K562 (cell line): Measurements from ENCODE around the gene AFDN. TPM values are rescaled to one million over a fixed set of nuclear protein-coding genes. Genes with fewer than 3 reads are reported as not detected.

Source experiments
- ATAC-seq: fragments of 200-7000 bp; cut with Tn5 transposase; 3 replicates; pipeline ENCODE4 v1.9.1; 2020; ENCODE audit warnings: moderate library complexity
- BruUV-seq: library from RNA; stranded (reverse); fragments of 400-500 nt; replicated peaks from 2 replicates; lab custom pipeline; 2021; lab: Mats Ljungman, UMichigan
- CTCF ChIA-PET: fragments of 300-600 bp; formaldehyde crosslinking; extraction: SDS; loops from one replicate; lab custom pipeline; 2021; ENCODE audit warnings: low intra/inter-chr PET ratio; lab: Yijun Ruan, JAX
- POLR2A ChIA-PET: fragments of 300-600, 350-650 bp; sonication (Branson Sonifier 250); formaldehyde crosslinking; extraction: SDS; loops from one replicate; lab custom pipeline; 2021; ENCODE audit warnings: antibody characterized with exemption, inconsistent platforms; lab: Yijun Ruan, JAX
- DNase-seq, 4 experiments: peaks; one replicate each; pipeline versions ENCODE4 v3.0.0 to v3.0.0-alpha.2; 2011 to 2018; ENCODE audit warnings: low spot score in 3 of 4, mixed read lengths in 3 of 4; ENCODE audit errors: extremely low read depth in 1 of 4
- FAIRE-seq: peaks from 2 replicates; lab custom pipeline; 2011; peaks lifted over from hg19 to GRCh38; lab: Jason Lieb, UNC
- H2AFZ ChIP-seq: 2 replicates; pipeline ENCODE4 v1.6.0; 2011; ENCODE audit warnings: low read depth, low read length, control low read depth, inconsistent platforms
- H3K27ac ChIP-seq: fragments of 200-600 bp; 3 replicates; pipeline ENCODE4 v1.8.0; 2011; ENCODE audit warnings: low read depth, mild to moderate bottlenecking, control low read depth, inconsistent platforms, low read length, moderate library complexity, mixed read lengths; ENCODE audit errors: extremely low read depth
- H3K27me3 ChIP-seq, 2 experiments: fragments of 300-600 bp in 1 of 2; 2 replicates in 1 of 2; 3 replicates in 1 of 2; pipeline versions ENCODE4 v1.6.0 to v1.8.0; 2011; ENCODE audit warnings: inconsistent platforms in 2 of 2, low read length in 2 of 2, mild to moderate bottlenecking in 1 of 2, mixed read lengths in 1 of 2, moderate library complexity in 1 of 2; ENCODE audit not compliant: control insufficient read depth in 2 of 2, insufficient read depth in 2 of 2
- H3K36me3 ChIP-seq: fragments of 300-600 bp; 3 replicates; pipeline ENCODE4 v1.8.0; 2011; ENCODE audit warnings: mild to moderate bottlenecking, low read length, inconsistent platforms; ENCODE audit not compliant: control insufficient read depth, insufficient read depth
- H3K4me1 ChIP-seq, 2 experiments: fragments of 200-600 bp in 1 of 2; replicated peaks in 1 of 2; 2 replicates in 1 of 2; 3 replicates in 1 of 2; pipeline versions ENCODE4 v1.5.1 to v1.8.0; 2011; ENCODE audit warnings: inconsistent platforms in 2 of 2, low read length in 2 of 2, mild to moderate bottlenecking in 1 of 2, mixed read lengths in 1 of 2, moderate library complexity in 1 of 2; ENCODE audit not compliant: control insufficient read depth in 2 of 2, insufficient read depth in 2 of 2
- H3K4me2 ChIP-seq: 2 replicates; pipeline ENCODE4 v1.6.1; 2011; ENCODE audit warnings: low read length, control low read depth, inconsistent platforms, mixed read lengths; ENCODE audit not compliant: insufficient read depth
- H3K4me3 ChIP-seq: fragments of 200-600 bp; sonication (generic), shearing (Covaris generic); 2 replicates; pipeline ENCODE4 v1.5.1; 2016; ENCODE audit warnings: control low read depth, inconsistent platforms
- H3K79me2 ChIP-seq: fragments of 200-600 bp; 3 replicates; pipeline ENCODE4 v1.8.0; 2011; ENCODE audit warnings: low read length, inconsistent platforms; ENCODE audit not compliant: control insufficient read depth, insufficient read depth
- H3K9ac ChIP-seq, 2 experiments: 2 replicates each; pipeline versions ENCODE4 v1.6.0 to v1.6.1; 2011; ENCODE audit warnings: low read depth in 2 of 2, low read length in 2 of 2, control low read depth in 1 of 2, inconsistent platforms in 1 of 2, mild to moderate bottlenecking in 1 of 2, mixed read lengths in 1 of 2; ENCODE audit not compliant: insufficient read depth in 1 of 2
- H3K9me1 ChIP-seq: one replicate; pipeline ENCODE4 v1.6.0; 2011; ENCODE audit warnings: inconsistent platforms, mild to moderate bottlenecking, low read length, moderate library complexity; ENCODE audit not compliant: control insufficient read depth, insufficient read depth
- H3K9me3 ChIP-seq: replicated peaks from 2 replicates; pipeline ENCODE4 v1.5.1; 2011; ENCODE audit warnings: low read depth, low read length, inconsistent platforms; ENCODE audit not compliant: control insufficient read depth, insufficient read depth
- H4K20me1 ChIP-seq: replicated peaks from 2 replicates; pipeline ENCODE4 v1.6.1; 2011; ENCODE audit warnings: low read length, inconsistent platforms, mixed read lengths; ENCODE audit not compliant: control insufficient read depth, insufficient read depth
- CAMTA2 ChIP-seq: fragments of 250-450 bp; sonication (Bioruptor Pico); conservative IDR thresholded peaks from 2 replicates; pipeline ENCODE4 v1.5.1; 2022
- CSDE1 ChIP-seq, 2 experiments: fragments of 450-650 bp; IDR thresholded peaks; 2 replicates each; pipeline ENCODE4 v1.6.1; 2016; ENCODE audit warnings: mild to moderate bottlenecking in 1 of 2
- ETV6 ChIP-seq, 3 experiments: fragments of 150-350 bp in 1 of 3; sonication (generic) in 1 of 3; formaldehyde crosslinking in 1 of 3; IDR thresholded peaks; 2 replicates each; pipeline versions ENCODE4 v1.6.1 to v1.8.0; 2014 to 2022; ENCODE audit warnings: borderline replicate concordance in 2 of 3, low read depth in 2 of 3, antibody characterized with exemption in 1 of 3, low read length in 1 of 3, mild to moderate bottlenecking in 1 of 3, missing genetic modification reagents in 1 of 3
- GATAD2A ChIP-seq: fragments of 450-650 bp; IDR thresholded peaks from 2 replicates; pipeline ENCODE4 v1.6.1; 2017
- HMG20A ChIP-seq: fragments of 450-650 bp; formaldehyde crosslinking; conservative IDR thresholded peaks from 2 replicates; pipeline ENCODE4 v1.4.0; 2020; ENCODE audit warnings: mild to moderate bottlenecking, mixed read lengths
- SMC3 ChIP-seq: conservative IDR thresholded peaks from 2 replicates; pipeline ENCODE4 v1.6.1; 2011; ENCODE audit warnings: low read depth, low read length, improper control_type of control experiment; ENCODE audit not compliant: insufficient read depth
- TARDBP ChIP-seq: fragments of 450-650 bp; IDR thresholded peaks from 2 replicates; pipeline ENCODE4 v1.6.1; 2016
- ZNF12 ChIP-seq: sonication (generic); formaldehyde crosslinking; IDR thresholded peaks from 2 replicates; pipeline ENCODE4 v1.4.0; 2020; ENCODE audit warnings: mild to moderate bottlenecking, missing genetic modification reagents
- ZNF274 ChIP-seq: IDR thresholded peaks from 2 replicates; pipeline ENCODE4 v1.6.1; 2011; ENCODE audit warnings: low read depth, mild to moderate bottlenecking, low read length, moderate library complexity, borderline replicate concordance
- WGBS: fragments of 100-300 bp; shearing (Covaris generic); methylation state at CpG from one replicate; pipeline ENCODE4 v1.1.6; 2016; ENCODE audit warnings: low coverage, mixed read lengths; ENCODE audit not compliant: insufficient coverage; ENCODE audit errors: missing lambda C conversion rate; 5-methylcytosine and 5-hydroxymethylcytosine counted together
- in situ Hi-C: fragments of 300-500 bp; cut with MboI; formaldehyde crosslinking; loops from 4 replicates; pipeline ENCODE4 v1.15.0; 2018; ENCODE audit warnings: inconsistent platforms, mixed read lengths
- intact Hi-C: fragments of 100-400 bp; cut with micrococcal nuclease; formaldehyde crosslinking; loops from 2 replicates; pipeline ENCODE4 v1.14.2; 2022
- polyA plus RNA-seq, 8 experiments: library from polyadenylated mRNA; depleted of rRNA in 4 of 8; stranded (reverse) in 5 of 8; unstranded in 3 of 8; fragments of >200 nt; fragmentation: Nextera tagmentation in 2 of 8; fragmentation: Illumina TruSeq in 1 of 8; extraction: Ambion mirVana in 2 of 8; extraction: Trizol in 1 of 8; gene quantifications; 2 replicates each; pipeline versions ENCODE4 v1.2.1 to v1.2.3, GENCODE V29; 2011 to 2014; ENCODE audit warnings: inconsistent platforms in 1 of 8, missing spikeins in 1 of 8
- total RNA-seq, 7 experiments: library from RNA; depleted of rRNA in 6 of 7; stranded (reverse); fragments of >200 nt in 6 of 7; fragmentation: Illumina TruSeq in 2 of 7; extraction: Trizol in 2 of 7; gene quantifications; 2 replicates each; pipeline versions ENCODE4 v1.2.1 to v1.2.3, GENCODE V29; 2011 to 2021; ENCODE audit warnings: low replicate concordance in 1 of 7

The AFDN gene
- total and polyA plus RNA-seq, 9 of the 15 experiments (the other 6 are each of a cell fraction or from before 2014, with no cell fraction given): 7.2 to 129 (median 105) TPM

- no peak for TF ChIP-seq ETV6 (IDR thresholded peaks at IDR 0.05; ENCODE audit: borderline replicate concordance in 1 of 2, low read depth in 2 of 2, low read length in 1 of 2)
- TF ChIP-seq ETV6 (CRISPR knock-in tag; IDR thresholded peaks at IDR 0.05; ENCODE audit: borderline replicate concordance): no peak
- TF ChIP-seq GATAD2A: no peak
- 0 out of 2 replicates have a peak, but pooled peaks have one; percentile 27 for TF ChIP-seq CAMTA2 (CRISPR knock-in tag)
- no peak for TF ChIP-seq TARDBP
- TF ChIP-seq SMC3: peak; percentile 74
Measured at GRCh38 chr6:167898673-167899311, 72.1 kb downstream of the AFDN start (continued).

GRCh38 chr6:167904791-167905190, 78.1 kb downstream of the AFDN start:
- Histone ChIP-seq H3K4me1 (no peaks in the 10 kb centered on the region), H3K27ac (no peak overlapping the region), H3K4me3 (no peak overlapping the region), H3K27me3 (no peaks in the 10 kb centered on the region), H4K20me1 (no peaks in the 10 kb centered on the region), H3K4me2 (no peak overlapping the region), H3K9me1 (no peaks in the 10 kb centered on the region), H2AFZ (no peak overlapping the region)
- ChIA-PET CTCF (no interaction called here), POLR2A (interaction anchor here (0.9 to 1.7 kb wide), 2 partner anchors 10 to 16 kb away, joined by 3 to 4 read pairs; no protein-coding TSS in a partner anchor)
- no TSS peak for BruUV-seq
- in situ Hi-C loops (no loop called here), intact Hi-C loops (no loop called here)
- FAIRE-seq (no peak), DNase-seq (no peak)
- 86% methylated on average over 5 of the region's 5 CpGs for WGBS
- no peak for TF ChIP-seq ZNF12 (CRISPR knock-in tag)
- no peak for TF ChIP-seq CSDE1 (IDR thresholded peaks at IDR 0.05)
- no peak for TF ChIP-seq HMG20A (CRISPR knock-in tag)
- no peak for TF ChIP-seq ZNF274
- TF ChIP-seq, all 486 proteins: peak for 0
- Histone ChIP-seq H3K9ac (no peak overlapping the region), H3K36me3 (peaks cover 66% of the 10 kb centered on the region; the same call in 2 of the 3 replicates), H3K79me2 (no peaks in the 10 kb centered on the region), H3K9me3 (no peaks in the 10 kb centered on the region)
- ATAC-seq: no peak
